DMS79 (cell line): ENCODE data around the gene KRTAP9-9.
"Not testable (repeated sequence)": the region's sequence is repeated elsewhere in the genome, so short reads cannot be mapped to it uniquely, and the experiment has no call there.

Source experiments
- DNase-seq: peaks from one replicate; lab custom pipeline; 2025; lab: John Stamatoyannopoulos, UW

The KRTAP9-9 gene

GRCh38 chr17:41255381-41256290 lies at the start of gene KRTAP9-9:
KRTAP9-9 (plus strand) TSS chr17:41255384.
- not testable (repeated sequence) for DNase-seq

GRCh38 chr17:41211845-41212466 lies 43.2 kb upstream of the KRTAP9-9 start:
- DNase-seq = peak; percentile 52

GRCh38 chr17:41212524-41213169 lies 42.5 kb upstream of the KRTAP9-9 start:
- DNase-seq = no peak

GRCh38 chr17:41215681-41216080 lies 39.5 kb upstream of the KRTAP9-9 start:
- DNase-seq = no peak

- DNase-seq = no peak
Measured at GRCh38 chr17:41223821-41224220, 31.4 kb upstream of the KRTAP9-9 start.

GRCh38 chr17:41226051-41226450 lies 29.1 kb upstream of the KRTAP9-9 start:
- DNase-seq = no peak

- DNase-seq = not testable (repeated sequence)
Measured at GRCh38 chr17:41226598-41227095, 28.5 kb upstream of the KRTAP9-9 start, which contains the start of gene KRTAP9-2. KRTAP9-2 (plus strand) TSS chr17:41226648; CDS start chr17:41226655, 7 bp downstream.

- DNase-seq = no peak
Measured at GRCh38 chr17:41230094-41230493, 25.1 kb upstream of the KRTAP9-9 start.

GRCh38 chr17:41231731-41232130 lies 23.5 kb upstream of the KRTAP9-9 start:
- no peak for DNase-seq

- not testable (repeated sequence) for DNase-seq
Measured at GRCh38 chr17:41232399-41233105, 22.6 kb upstream of the KRTAP9-9 start, which contains the start of gene KRTAP9-3. KRTAP9-3 (plus strand) TSS chr17:41232449; CDS start chr17:41232502, 53 bp downstream.

GRCh38 chr17:41237116-41237515 lies 18.1 kb upstream of the KRTAP9-9 start:
- DNase-seq = not testable (repeated sequence)

- DNase-seq = not testable (repeated sequence)
Measured at GRCh38 chr17:41237949-41238437, 17.2 kb upstream of the KRTAP9-9 start, which contains the start of gene KRTAP9-8. KRTAP9-8 (plus strand) TSS chr17:41237999; CDS start chr17:41238052, 53 bp downstream.

GRCh38 chr17:41246995-41247787 lies 8.0 kb upstream of the KRTAP9-9 start:
- DNase-seq = not testable (repeated sequence)

- DNase-seq = not testable (repeated sequence)
Measured at GRCh38 chr17:41249637-41250240, 5.4 kb upstream of the KRTAP9-9 start, which contains the start of gene KRTAP9-4. KRTAP9-4 (plus strand) TSS chr17:41249687; CDS start chr17:41249721, 34 bp downstream.

- no peak for DNase-seq
Measured at GRCh38 chr17:41251261-41251660, 3.9 kb upstream of the KRTAP9-9 start.

GRCh38 chr17:41254861-41255260 lies 323 bp upstream of the KRTAP9-9 start:
- DNase-seq = no peak

- DNase-seq = no peak
Measured at GRCh38 chr17:41256291-41256685, 1.1 kb downstream of the KRTAP9-9 start.

GRCh38 chr17:41258406-41258805 lies 3.2 kb downstream of the KRTAP9-9 start:
- no peak for DNase-seq

- DNase-seq = no peak
Measured at GRCh38 chr17:41263212-41263611, 8.0 kb downstream of the KRTAP9-9 start.

- DNase-seq = no peak
Measured at GRCh38 chr17:41264599-41264998, 9.4 kb downstream of the KRTAP9-9 start.
